Activated T-cell treated with anti-CD3 and anti-CD28 coated beads, Interleukin-2, amount 50 U/mL, for 72 hours (primary cell): Measurements from ENCODE around the gene TNS3. TPM values are rescaled to one million over a fixed set of nuclear protein-coding genes. Genes with fewer than 3 reads are reported as not detected.

ENCODE experiments used
- ATAC-seq, 2 donors: fragments of 150-1000 bp; cut with Tn5 transposase; replicated peaks in 1 of 2; 2 replicates each; pipeline ENCODE4 v1.10.0; 2021; ENCODE audit warnings: moderate library complexity in 2 of 2, mild to moderate bottlenecking in 1 of 2
- DNase-seq, 2 donors: peaks; one replicate each; pipeline ENCODE4 v3.0.0; 2021 to 2022; ENCODE audit warnings: mixed read lengths in 1 of 2
- H3K27ac Mint-ChIP-seq: one replicate; pipeline ENCODE4 v1.8.0; 2022; ENCODE audit warnings: mild to moderate bottlenecking, moderate library complexity, mixed read lengths
- H3K27me3 Mint-ChIP-seq: one replicate; pipeline ENCODE4 v1.8.0; 2022; ENCODE audit warnings: low read depth, mixed read lengths
- H3K36me3 Mint-ChIP-seq, 2 donors: one replicate each; pipeline ENCODE4 v1.8.0; 2022; ENCODE audit warnings: mixed read lengths in 2 of 2, mild to moderate bottlenecking in 1 of 2; ENCODE audit not compliant: insufficient read depth in 2 of 2
- H3K4me1 Mint-ChIP-seq: one replicate; pipeline ENCODE4 v1.8.0; 2022; ENCODE audit warnings: low read depth, mixed read lengths
- H3K4me3 Mint-ChIP-seq, 2 donors: one replicate each; pipeline ENCODE4 v1.8.0; 2022; ENCODE audit warnings: mild to moderate bottlenecking in 2 of 2, mixed read lengths in 2 of 2, moderate library complexity in 2 of 2
- H3K9me3 Mint-ChIP-seq, 2 donors: one replicate each; pipeline ENCODE4 v1.8.0; 2022; ENCODE audit warnings: mixed read lengths in 2 of 2
- total RNA-seq, 2 donors: library from RNA; stranded (reverse); gene quantifications; one replicate each; pipeline ENCODE4 v1.2.3, GENCODE V29; 2022

TNS3 gene
- total RNA-seq, 2 donors from 2014 or later: 0.29 to 1.2 TPM

DNA sequence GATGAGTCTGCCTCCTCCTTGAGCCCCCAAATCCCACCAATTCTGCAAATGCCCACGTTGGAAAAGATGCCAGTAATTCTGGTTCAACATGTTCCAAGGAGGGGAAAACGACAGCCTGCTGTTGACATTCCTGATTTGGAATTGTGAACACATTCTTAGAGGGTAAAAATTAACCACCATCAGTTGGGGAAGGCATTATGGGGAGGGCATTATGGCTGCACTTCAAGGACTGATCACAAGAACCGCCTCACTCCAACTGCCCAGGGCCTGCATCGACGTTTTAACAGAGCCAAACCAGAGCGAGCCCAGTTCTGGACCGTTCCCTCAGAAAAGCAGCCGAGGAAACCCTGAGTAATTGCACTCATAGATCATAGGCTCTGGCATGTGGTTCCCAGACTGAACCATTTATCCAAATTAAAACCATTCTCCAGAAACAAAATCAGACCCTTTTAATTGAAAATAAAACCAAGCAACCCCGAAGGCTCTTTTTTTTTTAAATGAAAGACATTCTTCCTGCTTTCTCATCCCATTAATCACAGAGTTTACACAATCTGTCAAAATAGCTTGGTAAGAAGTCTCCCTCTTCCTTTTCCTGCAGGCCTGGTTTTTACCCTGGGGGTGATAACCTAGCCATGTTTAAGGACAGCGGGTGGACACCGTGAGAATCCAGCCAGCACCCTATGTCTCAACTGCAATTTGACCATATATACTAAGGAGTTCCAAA, 8.0 kb downstream of the TNS3 start:
- Mint-ChIP-seq H3K36me3 (no peaks in the 10 kb centered on the region), H3K9me3 (no peaks in the 10 kb centered on the region), H3K27ac (no peak overlapping the region), H3K27me3 (peaks cover 19% of the 10 kb centered on the region), H3K4me1 (peaks cover 5% of the 10 kb centered on the region), H3K4me3 (no peak overlapping the region)
- DNase-seq: no peak
- no peak for ATAC-seq

DNA sequence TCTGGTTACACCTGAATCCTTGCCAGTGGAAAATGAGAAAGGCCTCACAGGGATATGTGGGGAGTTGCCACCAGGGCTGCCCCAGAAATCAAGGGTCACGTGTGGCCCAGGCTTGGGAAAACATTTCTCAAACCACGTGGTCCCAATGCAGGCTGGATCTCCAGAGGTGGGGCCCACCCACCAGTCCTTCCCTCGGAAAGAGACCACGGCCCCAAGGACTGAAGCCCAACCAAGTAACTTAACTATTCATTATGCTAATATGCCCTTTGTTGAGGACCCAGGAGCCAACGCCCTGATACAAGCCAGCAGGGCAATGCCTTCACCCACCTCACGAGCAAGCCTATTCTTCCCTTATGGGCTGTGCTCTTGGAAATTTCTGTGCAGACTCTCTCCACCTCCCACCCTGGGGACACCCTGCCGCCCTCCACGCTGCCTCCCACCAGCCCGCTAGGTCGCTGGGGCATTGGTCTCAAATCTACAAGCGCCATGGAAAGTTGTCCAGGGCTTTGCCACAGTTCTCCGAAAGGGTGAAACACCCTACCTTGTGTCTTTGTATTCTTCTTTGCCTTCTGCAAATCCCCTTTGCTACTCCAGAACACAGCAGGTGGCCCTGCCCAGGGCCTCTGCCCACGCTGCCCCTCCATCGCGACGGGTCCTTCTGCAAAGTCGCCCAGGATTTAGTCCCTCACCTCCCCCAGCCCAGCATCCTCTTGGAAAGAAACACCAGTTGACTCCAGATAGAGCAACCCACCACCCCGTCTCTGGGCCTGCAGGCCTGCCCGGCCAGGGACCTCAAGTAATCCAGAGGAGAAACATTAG, 8.8 kb downstream of the TNS3 start:
- DNase-seq (no peak), ATAC-seq (no peak)
- no peaks in the 10 kb centered on the region for H3K36me3 Mint-ChIP-seq
- peaks cover 19% of the 10 kb centered on the region for H3K27me3 Mint-ChIP-seq
- no peak overlapping the region for H3K27ac Mint-ChIP-seq
- no peaks in the 10 kb centered on the region for H3K9me3 Mint-ChIP-seq
- no peak overlapping the region for H3K4me3 Mint-ChIP-seq
- no peaks in the 10 kb centered on the region for H3K4me1 Mint-ChIP-seq

GRCh38 chr7:47572094-47572445, 9.8 kb downstream of the TNS3 start:
- H3K9me3 Mint-ChIP-seq: no peaks in the 10 kb centered on the region
- H3K27me3 Mint-ChIP-seq: peaks cover 19% of the 10 kb centered on the region
- no peaks in the 10 kb centered on the region for H3K4me1 Mint-ChIP-seq
- no peak for ATAC-seq
- H3K4me3 Mint-ChIP-seq: no peak overlapping the region
- DNase-seq: no peak
- H3K27ac Mint-ChIP-seq: no peak overlapping the region
- no peaks in the 10 kb centered on the region for H3K36me3 Mint-ChIP-seq

GRCh38 chr7:47571331-47572093, 10.4 kb downstream of the TNS3 start:
- peak overlapping the region in 1 of 2 donors; percentile 43 for H3K4me3 Mint-ChIP-seq
- no peaks in the 10 kb centered on the region for H3K36me3 Mint-ChIP-seq
- H3K9me3 Mint-ChIP-seq: no peaks in the 10 kb centered on the region
- ATAC-seq (no peak), DNase-seq (no peak)
- no peak overlapping the region for H3K27ac Mint-ChIP-seq
- no peaks in the 10 kb centered on the region for H3K4me1 Mint-ChIP-seq
- H3K27me3 Mint-ChIP-seq: peaks cover 19% of the 10 kb centered on the region

DNA sequence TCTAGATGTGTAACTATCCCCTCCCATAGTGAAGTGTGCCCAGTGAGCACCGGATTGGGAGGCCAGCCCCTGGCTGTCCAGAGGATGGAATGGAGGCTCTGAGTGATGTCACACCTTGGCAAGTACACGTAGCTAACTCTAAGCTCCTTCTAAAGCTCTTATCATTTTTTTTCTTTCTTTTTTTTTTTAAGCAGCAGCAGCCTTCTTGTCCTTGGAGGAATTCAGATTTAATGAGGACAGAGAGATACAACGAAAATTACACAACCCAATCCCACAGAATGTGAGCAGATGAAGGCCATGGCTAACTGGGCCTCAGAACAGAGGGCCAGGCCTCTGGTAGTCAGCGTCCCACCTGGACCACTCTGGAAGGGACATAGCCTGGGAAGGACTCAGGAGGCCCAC, 11.3 kb downstream of the TNS3 start:
- H3K27ac Mint-ChIP-seq: no peak overlapping the region
- ATAC-seq (no peak), DNase-seq (no peak)
- no peak overlapping the region for H3K4me3 Mint-ChIP-seq
- H3K9me3 Mint-ChIP-seq: no peaks in the 10 kb centered on the region
- H3K27me3 Mint-ChIP-seq: peaks cover 19% of the 10 kb centered on the region
- no peaks in the 10 kb centered on the region for H3K36me3 Mint-ChIP-seq
- H3K4me1 Mint-ChIP-seq: no peaks in the 10 kb centered on the region

- Mint-ChIP-seq H3K27me3 (peaks cover 12% of the 10 kb centered on the region), H3K4me3 (no peak overlapping the region), H3K27ac (no peak overlapping the region), H3K9me3 (no peaks in the 10 kb centered on the region), H3K4me1 (no peaks in the 10 kb centered on the region), H3K36me3 (no peaks in the 10 kb centered on the region)
- DNase-seq (no peak), ATAC-seq (no peak)
These were observed 13.4 kb downstream of the TNS3 start for GRCh38 chr7:47568547-47568946.

DNA sequence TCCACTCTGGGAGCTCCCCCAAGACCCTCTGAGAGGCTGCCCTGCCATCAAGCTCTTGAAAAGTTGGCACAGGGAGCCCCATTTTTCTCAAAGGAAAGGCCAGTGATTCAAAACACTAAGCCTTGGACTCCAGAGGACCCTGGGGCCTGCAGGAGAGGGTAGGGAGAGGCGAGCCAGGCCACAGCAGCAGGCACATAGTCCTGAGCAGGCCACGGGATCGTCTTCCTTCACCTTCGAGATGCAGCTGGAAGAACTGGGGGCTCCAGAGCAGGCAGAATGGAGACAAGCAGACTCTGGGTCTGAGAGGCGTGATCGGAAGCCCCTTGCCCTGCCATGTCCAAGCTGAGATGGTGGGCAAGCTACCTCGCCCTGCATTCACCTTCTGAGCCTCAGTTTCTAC, 13.9 kb downstream of the TNS3 start:
- H3K4me3 Mint-ChIP-seq: no peak overlapping the region
- H3K27ac Mint-ChIP-seq: no peak overlapping the region
- no peaks in the 10 kb centered on the region for H3K9me3 Mint-ChIP-seq
- DNase-seq (no peak), ATAC-seq (no peak)
- no peaks in the 10 kb centered on the region for H3K36me3 Mint-ChIP-seq
- no peaks in the 10 kb centered on the region for H3K4me1 Mint-ChIP-seq
- peaks cover 12% of the 10 kb centered on the region for H3K27me3 Mint-ChIP-seq

GRCh38 chr7:47565640-47566250, 16.2 kb downstream of the TNS3 start:
- no peaks in the 10 kb centered on the region for H3K9me3 Mint-ChIP-seq
- no peaks in the 10 kb centered on the region for H3K4me1 Mint-ChIP-seq
- no peak overlapping the region for H3K27ac Mint-ChIP-seq
- no peak for ATAC-seq
- H3K36me3 Mint-ChIP-seq: no peaks in the 10 kb centered on the region
- no peak for DNase-seq
- H3K4me3 Mint-ChIP-seq: no peak overlapping the region
- peaks cover 2% of the 10 kb centered on the region for H3K27me3 Mint-ChIP-seq

- H3K9me3 Mint-ChIP-seq: no peaks in the 10 kb centered on the region
- no peak overlapping the region for H3K27ac Mint-ChIP-seq
- no peak overlapping the region for H3K4me3 Mint-ChIP-seq
- no peaks in the 10 kb centered on the region for H3K27me3 Mint-ChIP-seq
- DNase-seq (no peak), ATAC-seq (no peak)
- no peaks in the 10 kb centered on the region for H3K4me1 Mint-ChIP-seq
- no peaks in the 10 kb centered on the region for H3K36me3 Mint-ChIP-seq
These were observed 18.4 kb downstream of the TNS3 start for GRCh38 chr7:47563521-47563920.

DNA sequence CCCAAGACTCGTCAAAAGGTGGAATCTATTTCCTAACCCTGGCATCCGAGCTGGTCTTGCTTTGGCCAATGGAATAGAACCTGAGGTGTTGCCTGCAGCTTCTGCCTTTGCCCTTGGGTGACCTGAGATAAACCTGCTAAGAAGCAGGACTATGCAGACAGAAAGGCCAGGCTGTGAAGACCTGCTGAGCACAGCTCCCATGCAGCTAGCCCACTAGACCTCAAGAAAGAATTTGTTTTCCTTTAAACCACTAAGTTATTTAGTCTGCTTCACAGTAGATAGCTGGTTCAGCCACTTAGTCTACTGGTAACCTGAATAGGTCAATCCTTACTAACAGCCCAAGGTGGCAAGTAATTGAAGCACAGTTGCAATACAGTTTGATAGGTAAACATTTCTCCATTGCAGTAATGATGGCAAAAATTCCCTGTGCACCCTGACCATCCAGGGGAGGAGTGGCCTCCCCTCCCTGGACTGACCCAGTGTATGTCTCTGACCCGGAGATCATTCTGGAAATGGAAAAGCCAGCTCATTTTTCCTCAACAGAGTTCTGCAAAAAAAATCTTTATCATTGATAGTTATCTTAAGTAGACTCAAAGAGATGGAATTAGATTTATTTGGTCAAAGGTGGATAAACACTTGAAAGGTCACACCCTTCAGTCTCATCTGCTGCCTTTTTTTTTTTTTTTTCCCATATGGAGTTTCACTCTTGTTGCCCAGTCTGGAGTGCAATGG, 20.0 kb downstream of the TNS3 start:
- DNase-seq (no peak), ATAC-seq (no peak)
- H3K27me3 Mint-ChIP-seq: no peaks in the 10 kb centered on the region
- no peaks in the 10 kb centered on the region for H3K9me3 Mint-ChIP-seq
- H3K36me3 Mint-ChIP-seq: no peaks in the 10 kb centered on the region
- no peak overlapping the region for H3K4me3 Mint-ChIP-seq
- H3K4me1 Mint-ChIP-seq: no peaks in the 10 kb centered on the region
- H3K27ac Mint-ChIP-seq: no peak overlapping the region

DNA sequence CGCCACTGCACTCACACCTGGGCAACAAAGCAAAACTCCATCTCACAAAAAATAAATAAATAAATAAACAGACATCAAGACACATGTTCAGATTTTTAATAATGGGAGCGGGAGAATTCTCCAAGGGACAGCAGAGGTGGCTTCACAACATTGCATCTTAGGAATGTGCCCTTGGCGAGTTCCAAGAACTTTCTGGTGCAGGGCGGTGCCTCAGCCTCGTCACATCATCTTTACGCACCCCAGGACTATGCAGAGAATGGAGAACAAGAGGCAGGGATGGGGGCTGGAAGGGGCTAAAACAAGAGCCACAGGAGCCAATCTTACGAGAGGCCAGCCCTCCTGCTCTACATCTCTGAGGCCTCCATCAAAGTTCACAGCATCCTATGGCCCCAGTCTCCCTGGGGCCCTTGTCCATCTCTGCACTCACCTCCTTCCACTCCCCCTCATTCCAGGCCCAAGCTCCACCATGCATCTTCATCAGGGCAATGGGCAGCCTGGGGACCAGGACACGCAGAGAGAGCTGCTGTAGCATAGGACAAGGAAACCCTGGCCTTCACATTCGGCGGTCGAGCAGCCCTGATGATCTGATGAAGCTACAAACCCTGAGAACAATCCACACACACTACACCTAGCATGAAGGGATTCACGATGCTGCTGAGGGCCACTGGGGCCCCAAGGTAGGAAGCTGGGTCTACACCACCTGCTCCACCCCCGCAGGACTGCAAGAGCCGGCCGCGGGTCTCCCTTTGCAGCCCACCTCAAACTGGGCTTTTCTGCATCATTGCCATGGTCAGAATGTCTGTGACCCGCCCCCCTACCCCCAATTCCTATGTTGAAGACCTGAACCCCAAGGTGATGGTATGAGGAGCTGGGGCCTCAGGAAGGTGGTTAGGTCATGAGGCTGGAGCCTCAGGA, 22.3 kb downstream of the TNS3 start:
- no peaks in the 10 kb centered on the region for H3K27me3 Mint-ChIP-seq
- H3K36me3 Mint-ChIP-seq: no peaks in the 10 kb centered on the region
- H3K27ac Mint-ChIP-seq: no peak overlapping the region
- no peak for ATAC-seq
- no peak overlapping the region for H3K4me3 Mint-ChIP-seq
- H3K9me3 Mint-ChIP-seq: no peaks in the 10 kb centered on the region
- no peaks in the 10 kb centered on the region for H3K4me1 Mint-ChIP-seq
- no peak for DNase-seq
